ENCODE results near the gene LNP1. TPM values are rescaled to one million over a fixed set of nuclear protein-coding genes. Genes with fewer than 3 reads are reported as not detected.

Gene LNP1
- total and polyA plus RNA-seq, 2 of the 13 experiments (the other 11 are each of a cell fraction or from before 2014, with no cell fraction given), result 3.6 to 7.0 TPM

- TF ChIP-seq, protein P1, sequence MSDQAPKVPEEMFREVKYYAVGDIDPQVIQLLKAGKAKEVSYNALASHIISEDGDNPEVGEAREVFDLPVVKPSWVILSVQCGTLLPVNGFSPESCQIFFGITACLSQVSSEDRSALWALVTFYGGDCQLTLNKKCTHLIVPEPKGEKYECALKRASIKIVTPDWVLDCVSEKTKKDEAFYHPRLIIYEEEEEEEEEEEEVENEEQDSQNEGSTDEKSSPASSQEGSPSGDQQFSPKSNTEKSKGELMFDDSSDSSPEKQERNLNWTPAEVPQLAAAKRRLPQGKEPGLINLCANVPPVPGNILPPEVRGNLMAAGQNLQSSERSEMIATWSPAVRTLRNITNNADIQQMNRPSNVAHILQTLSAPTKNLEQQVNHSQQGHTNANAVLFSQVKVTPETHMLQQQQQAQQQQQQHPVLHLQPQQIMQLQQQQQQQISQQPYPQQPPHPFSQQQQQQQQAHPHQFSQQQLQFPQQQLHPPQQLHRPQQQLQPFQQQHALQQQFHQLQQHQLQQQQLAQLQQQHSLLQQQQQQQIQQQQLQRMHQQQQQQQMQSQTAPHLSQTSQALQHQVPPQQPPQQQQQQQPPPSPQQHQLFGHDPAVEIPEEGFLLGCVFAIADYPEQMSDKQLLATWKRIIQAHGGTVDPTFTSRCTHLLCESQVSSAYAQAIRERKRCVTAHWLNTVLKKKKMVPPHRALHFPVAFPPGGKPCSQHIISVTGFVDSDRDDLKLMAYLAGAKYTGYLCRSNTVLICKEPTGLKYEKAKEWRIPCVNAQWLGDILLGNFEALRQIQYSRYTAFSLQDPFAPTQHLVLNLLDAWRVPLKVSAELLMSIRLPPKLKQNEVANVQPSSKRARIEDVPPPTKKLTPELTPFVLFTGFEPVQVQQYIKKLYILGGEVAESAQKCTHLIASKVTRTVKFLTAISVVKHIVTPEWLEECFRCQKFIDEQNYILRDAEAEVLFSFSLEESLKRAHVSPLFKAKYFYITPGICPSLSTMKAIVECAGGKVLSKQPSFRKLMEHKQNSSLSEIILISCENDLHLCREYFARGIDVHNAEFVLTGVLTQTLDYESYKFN (CRISPR knock-in tag; conservative IDR thresholded peaks at IDR 0.05), result peak; percentile 73
- TF ChIP-seq SCMH1 (CRISPR knock-in tag; IDR thresholded peaks at IDR 0.05; ENCODE audit: borderline replicate concordance), result no peak
- TF ChIP-seq PHF21A (CRISPR knock-in tag; IDR thresholded peaks at IDR 0.05), result peak; percentile 34; the same call in 1 of the 2 replicates
- peak; percentile 54 for TF ChIP-seq SALL1 (CRISPR knock-in tag; IDR thresholded peaks at IDR 0.05)
- TF ChIP-seq SKI (IDR thresholded peaks at IDR 0.05; ENCODE audit: partially characterized antibody), result peak; percentile 31
- TF ChIP-seq MTF1 (CRISPR knock-in tag; IDR thresholded peaks at IDR 0.05), result no peak
- TF ChIP-seq ZNF224 (CRISPR knock-in tag; IDR thresholded peaks at IDR 0.05), result no peak
- 0 out of 2 replicates have a peak, but pooled peaks have one; percentile 36 for TF ChIP-seq ZNF33B (CRISPR knock-in tag; IDR thresholded peaks at IDR 0.05)
- peak; percentile 77; the same call in 1 of the 2 replicates for TF ChIP-seq MEIS2 (CRISPR knock-in tag; IDR thresholded peaks at IDR 0.05)
- no peak for TF ChIP-seq LCORL (IDR thresholded peaks at IDR 0.05)
- TF ChIP-seq LCORL (CRISPR knock-in tag; IDR thresholded peaks at IDR 0.05), result 0 out of 2 replicates have a peak, but pooled peaks have one; percentile 27
- TF ChIP-seq, protein P2, sequence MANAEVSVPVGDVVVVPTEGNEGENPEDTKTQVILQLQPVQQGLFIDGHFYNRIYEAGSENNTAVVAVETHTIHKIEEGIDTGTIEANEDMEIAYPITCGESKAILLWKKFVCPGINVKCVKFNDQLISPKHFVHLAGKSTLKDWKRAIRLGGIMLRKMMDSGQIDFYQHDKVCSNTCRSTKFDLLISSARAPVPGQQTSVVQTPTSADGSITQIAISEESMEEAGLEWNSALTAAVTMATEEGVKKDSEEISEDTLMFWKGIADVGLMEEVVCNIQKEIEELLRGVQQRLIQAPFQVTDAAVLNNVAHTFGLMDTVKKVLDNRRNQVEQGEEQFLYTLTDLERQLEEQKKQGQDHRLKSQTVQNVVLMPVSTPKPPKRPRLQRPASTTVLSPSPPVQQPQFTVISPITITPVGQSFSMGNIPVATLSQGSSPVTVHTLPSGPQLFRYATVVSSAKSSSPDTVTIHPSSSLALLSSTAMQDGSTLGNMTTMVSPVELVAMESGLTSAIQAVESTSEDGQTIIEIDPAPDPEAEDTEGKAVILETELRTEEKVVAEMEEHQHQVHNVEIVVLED (CRISPR knock-in tag; IDR thresholded peaks at IDR 0.05; ENCODE audit: borderline replicate concordance), result peak; percentile 39; the same call in 1 of the 2 replicates
- peak; percentile 57; the same call in 1 of the 2 replicates for TF ChIP-seq ZMYM4 (CRISPR knock-in tag; IDR thresholded peaks at IDR 0.05)
- TF ChIP-seq ZNF136 (CRISPR knock-in tag; IDR thresholded peaks at IDR 0.05; ENCODE audit: low read depth), result 0 out of 2 replicates have a peak, but pooled peaks have one; percentile 31
- no peak for TF ChIP-seq ZNF782 (CRISPR knock-in tag; IDR thresholded peaks at IDR 0.05; ENCODE audit: borderline replicate concordance)
Measured at GRCh38 chr3:100352296-100353231, 48.8 kb upstream of the LNP1 start (continued).
